Measurements from ENCODE around the gene CIB4. TPM values are rescaled to one million over a fixed set of nuclear protein-coding genes. Genes with fewer than 3 reads are reported as not detected.

The CIB4 gene
- total RNA-seq, 2 experiments from 2014 or later: not detected

DNA sequence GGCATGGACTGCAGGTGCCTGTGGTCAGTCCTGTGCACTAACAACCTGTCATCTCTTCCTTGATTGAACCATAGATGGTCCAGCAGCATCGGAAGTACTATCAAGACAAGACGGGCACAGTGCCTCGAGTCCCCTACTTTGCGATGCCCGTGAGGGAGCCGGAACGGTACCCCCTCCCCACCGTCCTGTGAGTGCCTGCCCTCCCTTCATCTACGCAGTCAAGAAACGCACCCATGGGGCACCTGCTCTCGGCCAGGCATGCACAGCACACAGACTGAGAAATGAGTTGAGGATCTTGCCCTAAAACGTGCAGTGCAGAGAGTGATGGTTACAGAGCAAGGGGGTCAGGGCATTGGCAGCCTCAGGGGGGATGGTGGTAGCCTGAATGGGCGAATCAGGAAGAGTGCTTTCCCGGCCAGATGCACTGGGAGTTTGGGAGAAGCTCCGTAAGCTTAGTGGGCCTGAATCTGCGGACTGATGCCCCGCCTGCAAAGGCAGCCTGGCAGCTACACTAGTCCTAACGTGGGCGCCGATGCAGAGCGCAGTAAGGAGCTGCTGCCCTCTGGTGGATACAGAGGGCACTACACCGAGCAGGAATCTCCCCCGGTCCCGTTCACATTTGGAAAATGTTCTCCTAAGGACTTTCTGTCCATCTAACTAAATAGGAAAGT lies 63.6 kb downstream of the CIB4 start:
- peaks cover 11% of the 10 kb centered on the region for H3K27me3 Mint-ChIP-seq
- H3K9me3 Mint-ChIP-seq: no peaks in the 10 kb centered on the region

DNA sequence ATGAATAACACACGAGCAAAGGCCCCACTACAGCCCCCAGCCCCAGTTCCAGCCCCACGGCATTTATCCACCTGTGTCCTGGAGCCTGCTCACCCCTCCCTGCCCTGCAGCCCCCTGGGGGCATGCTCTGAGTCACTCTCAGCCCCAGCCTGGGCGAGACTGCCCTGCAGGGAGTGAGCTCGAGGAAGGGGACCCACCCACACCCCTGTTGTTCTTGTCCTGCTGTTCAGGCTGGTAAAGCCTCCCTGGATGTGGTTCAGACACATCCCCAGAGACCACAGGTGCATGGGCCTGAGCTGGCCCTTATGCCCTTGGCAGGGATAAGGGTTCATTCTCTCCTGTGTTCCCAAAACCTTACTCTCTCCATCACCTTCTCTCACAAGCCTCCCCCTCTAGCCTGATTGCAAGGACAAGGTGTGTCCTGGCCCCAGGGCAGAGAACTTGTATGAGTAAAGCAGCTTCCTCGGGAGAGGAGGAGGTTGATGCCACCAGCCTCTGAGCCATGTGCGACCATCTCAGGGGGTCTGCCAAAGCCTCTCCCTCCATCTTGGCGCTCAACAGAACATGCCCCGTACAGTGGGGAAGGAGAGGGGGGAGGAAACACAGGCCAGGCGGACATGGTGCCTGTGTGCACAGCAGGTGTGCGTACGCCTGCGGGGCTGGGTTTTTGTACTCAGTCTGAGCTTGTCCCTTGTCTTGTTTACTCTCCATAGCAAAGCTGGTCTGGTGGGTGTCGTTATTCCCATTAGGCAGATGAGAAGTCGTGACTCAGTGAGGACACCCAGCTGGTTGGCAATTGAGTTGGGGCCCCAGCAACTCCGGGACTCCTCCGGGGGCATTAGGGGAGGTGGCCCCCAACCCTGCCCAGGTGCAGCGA lies 64.4 kb downstream of the CIB4 start:
- no peak for DNase-seq
- Mint-ChIP-seq H3K27me3 (peaks cover 14% of the 10 kb centered on the region), H3K36me3 (ENCODE audit: low read depth) (no peaks in the 10 kb centered on the region), H3K4me3 (no peak overlapping the region), H3K9me3 (no peaks in the 10 kb centered on the region), H3K4me1 (peaks cover 2% of the 10 kb centered on the region), H3K27ac (no peak overlapping the region)
- ChIA-PET POLR2A (no interaction called here), CTCF (interaction anchor here (0.7 to 2.5 kb wide), 8 partner anchors 9 to 163 kb away, joined by 3 to 14 read pairs (median 6); no protein-coding TSS in a partner anchor)

More for the DNA sequence above, 63.6 kb downstream of the CIB4 start:
- Mint-ChIP-seq H3K36me3 (ENCODE audit: low read depth) (no peaks in the 10 kb centered on the region), H3K4me1 (peaks cover 2% of the 10 kb centered on the region), H3K27ac (no peak overlapping the region), H3K4me3 (no peak overlapping the region)
- DNase-seq: peak; percentile 70
- CTCF ChIA-PET: interaction anchor here (0.6 to 2.5 kb wide), 19 partner anchors 8 to 633 kb away, joined by 3 to 14 read pairs (median 4); a partner anchor contains a TSS
- POLR2A ChIA-PET: no interaction called here

DNA sequence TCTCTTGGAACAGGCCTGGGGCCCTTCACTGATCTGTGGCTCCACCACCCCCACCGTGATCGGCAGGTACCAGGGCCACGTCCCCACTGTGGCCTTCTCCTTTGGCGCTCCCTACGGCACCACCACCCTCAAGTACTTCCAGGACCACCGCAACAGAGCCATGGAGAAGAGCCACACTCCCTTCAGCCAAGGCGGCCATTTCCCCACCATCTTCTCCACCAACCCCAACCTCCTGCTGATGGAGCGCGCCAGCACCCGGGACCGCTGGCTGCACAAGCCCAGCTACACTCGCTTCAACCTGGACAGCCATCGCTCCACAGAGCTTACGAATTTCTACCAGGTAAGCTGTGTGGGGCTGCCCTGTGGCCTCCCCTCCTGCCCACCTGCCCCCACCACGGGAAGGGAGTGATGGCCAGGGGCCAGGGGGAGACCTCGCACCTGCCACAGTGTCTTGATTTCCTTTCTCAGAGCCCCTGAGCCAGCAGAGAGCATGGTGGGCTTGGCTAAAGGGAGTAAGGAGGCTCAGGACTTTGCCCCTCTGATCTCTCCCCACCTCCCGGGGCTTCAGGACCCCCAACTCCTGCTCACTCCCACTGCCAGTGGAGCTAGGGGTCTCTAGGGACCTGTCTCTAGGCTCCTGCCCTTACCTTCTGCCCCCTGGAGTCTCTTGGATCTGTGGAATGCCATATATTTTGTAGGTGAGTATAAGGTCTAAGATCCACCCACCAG lies 65.2 kb downstream of the CIB4 start:
- Mint-ChIP-seq H3K9me3 (no peaks in the 10 kb centered on the region), H3K27ac (no peak overlapping the region), H3K4me1 (peaks cover 2% of the 10 kb centered on the region), H3K27me3 (peaks cover 16% of the 10 kb centered on the region), H3K36me3 (ENCODE audit: low read depth) (no peaks in the 10 kb centered on the region), H3K4me3 (no peak overlapping the region)
- ChIA-PET POLR2A (no interaction called here), CTCF (interaction anchor here (1.2 to 2.5 kb wide), 3 partner anchors 10 to 21 kb away, joined by 4 to 9 read pairs (median 6); no protein-coding TSS in a partner anchor)
- no peak for DNase-seq

DNA sequence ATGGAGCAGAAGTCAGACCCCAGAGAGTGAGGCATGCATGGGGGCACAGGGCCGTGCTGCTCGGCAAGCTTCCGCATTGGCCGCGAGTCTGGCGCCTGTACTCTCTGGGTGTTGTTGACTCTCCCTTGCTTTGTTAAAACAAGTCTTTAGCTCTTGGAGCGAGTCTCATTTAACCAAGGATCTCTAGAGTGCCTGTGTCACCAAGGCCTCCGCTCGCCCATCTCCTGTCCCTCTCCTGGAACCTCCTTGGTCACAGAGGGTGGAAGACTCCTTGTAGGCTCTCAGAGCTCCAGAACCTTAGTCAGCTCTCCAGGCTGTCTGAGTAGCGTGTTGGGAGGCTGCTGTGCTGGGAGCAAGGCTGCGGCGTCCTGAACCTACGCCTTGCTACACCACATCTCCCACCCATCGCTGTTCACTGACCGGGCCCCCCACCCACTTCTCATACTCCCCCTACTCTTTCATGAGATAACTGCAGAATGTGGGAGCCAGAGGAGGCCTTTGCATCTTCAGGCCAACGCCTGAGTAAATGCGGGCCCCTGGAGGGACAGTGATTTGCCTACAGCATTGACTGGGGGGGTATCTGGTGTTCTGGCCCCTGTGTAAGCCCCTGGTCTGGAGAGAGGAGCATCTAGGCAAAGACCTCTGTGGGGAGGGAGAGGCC lies 66.1 kb downstream of the CIB4 start:
- POLR2A ChIA-PET: no interaction called here
- H3K9me3 Mint-ChIP-seq: no peaks in the 10 kb centered on the region
- no peak for DNase-seq
- no peak overlapping the region for H3K27ac Mint-ChIP-seq
- peaks cover 16% of the 10 kb centered on the region for H3K27me3 Mint-ChIP-seq
- peaks cover 2% of the 10 kb centered on the region for H3K4me1 Mint-ChIP-seq
- CTCF ChIA-PET: interaction anchor here (1.2 kb wide), 1 partner anchor 20 kb away, joined by 4 read pairs; no protein-coding TSS in a partner anchor
- no peak overlapping the region for H3K4me3 Mint-ChIP-seq
- no peaks in the 10 kb centered on the region for H3K36me3 Mint-ChIP-seq (ENCODE audit: low read depth)

GRCh38 chr2:26574066-26574899 lies 66.9 kb downstream of the CIB4 start:
- DNase-seq: no peak
- Mint-ChIP-seq H3K27me3 (peaks cover 16% of the 10 kb centered on the region), H3K27ac (no peak overlapping the region), H3K36me3 (ENCODE audit: low read depth) (no peaks in the 10 kb centered on the region), H3K4me1 (peaks cover 2% of the 10 kb centered on the region), H3K4me3 (no peak overlapping the region), H3K9me3 (no peaks in the 10 kb centered on the region)
- CTCF ChIA-PET: interaction anchor here (0.7 to 1.2 kb wide), 2 partner anchors 19 kb away, joined by 4 read pairs; no protein-coding TSS in a partner anchor
- POLR2A ChIA-PET: no interaction called here

DNA sequence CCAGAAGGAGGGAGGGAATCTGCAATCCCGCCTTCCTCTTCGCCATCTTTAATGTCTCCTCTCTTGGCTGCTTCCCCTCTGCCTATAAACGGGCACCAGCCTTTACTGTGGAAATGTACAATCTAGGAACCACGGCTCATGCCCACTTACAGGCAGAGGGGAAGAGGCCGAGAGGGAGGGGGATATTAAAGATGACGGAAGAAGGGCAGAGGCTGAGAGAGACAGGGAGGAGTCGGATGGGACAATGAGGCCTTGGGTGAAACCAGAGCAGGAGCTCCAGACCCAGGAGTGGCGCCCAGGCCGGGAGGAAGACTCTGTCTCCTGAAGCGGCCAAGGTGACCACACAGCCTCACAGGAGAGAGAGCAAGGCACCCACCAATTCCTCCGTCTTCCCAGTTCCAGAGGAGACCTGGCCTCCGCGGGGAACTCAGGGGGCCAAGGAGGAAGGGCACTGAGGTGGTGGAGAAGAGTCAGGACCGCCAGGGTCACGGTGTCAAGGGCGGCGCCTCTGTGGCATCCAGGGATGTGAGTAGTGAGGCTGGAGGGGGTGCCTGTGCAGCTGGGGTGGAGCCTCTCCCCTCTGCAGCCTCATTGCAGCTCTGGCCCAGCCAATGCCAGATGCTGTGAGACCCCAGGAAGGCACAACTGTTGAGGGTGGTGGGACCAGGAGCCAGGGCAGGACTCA lies 67.8 kb downstream of the CIB4 start:
- CTCF ChIA-PET: interaction anchor here (0.7 kb wide), 1 partner anchor 20 kb away, joined by 4 read pairs; no protein-coding TSS in a partner anchor

DNA sequence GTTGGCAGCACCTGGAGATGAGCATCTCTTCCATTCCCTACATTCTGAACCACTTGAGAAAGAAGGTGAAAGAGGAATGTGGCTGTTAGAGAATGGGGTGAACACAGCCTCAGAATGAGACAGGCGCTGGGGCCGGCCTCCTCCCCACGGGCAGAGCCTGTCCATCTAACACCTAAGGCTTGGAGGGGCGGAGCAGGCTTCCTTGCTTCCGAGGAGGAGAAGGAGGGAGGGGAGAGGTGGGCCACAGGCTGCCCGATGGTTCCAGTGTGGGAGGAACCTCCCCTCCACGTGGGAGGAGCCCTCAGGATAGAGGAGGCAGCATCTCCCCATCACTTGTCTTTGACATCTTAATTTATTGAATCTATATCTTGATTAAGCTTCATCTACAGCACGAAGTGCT lies 68.6 kb downstream of the CIB4 start:
- ChIA-PET POLR2A (interaction anchor here (0.6 kb wide), 1 partner anchor 934 kb away, joined by 5 read pairs; no protein-coding TSS in a partner anchor), CTCF (no interaction called here)
- Mint-ChIP-seq H3K4me1 (peaks cover 1% of the 10 kb centered on the region), H3K27me3 (peaks cover 11% of the 10 kb centered on the region), H3K9me3 (no peaks in the 10 kb centered on the region), H3K36me3 (ENCODE audit: low read depth) (no peaks in the 10 kb centered on the region), H3K27ac (no peak overlapping the region), H3K4me3 (no peak overlapping the region)
- DNase-seq: no peak

More for the DNA sequence above, 67.8 kb downstream of the CIB4 start:
- Mint-ChIP-seq H3K36me3 (ENCODE audit: low read depth) (no peaks in the 10 kb centered on the region), H3K4me1 (peaks cover 2% of the 10 kb centered on the region), H3K9me3 (no peaks in the 10 kb centered on the region), H3K27me3 (peaks cover 13% of the 10 kb centered on the region), H3K27ac (no peak overlapping the region), H3K4me3 (no peak overlapping the region)
- DNase-seq: no peak
- POLR2A ChIA-PET: no interaction called here

DNA sequence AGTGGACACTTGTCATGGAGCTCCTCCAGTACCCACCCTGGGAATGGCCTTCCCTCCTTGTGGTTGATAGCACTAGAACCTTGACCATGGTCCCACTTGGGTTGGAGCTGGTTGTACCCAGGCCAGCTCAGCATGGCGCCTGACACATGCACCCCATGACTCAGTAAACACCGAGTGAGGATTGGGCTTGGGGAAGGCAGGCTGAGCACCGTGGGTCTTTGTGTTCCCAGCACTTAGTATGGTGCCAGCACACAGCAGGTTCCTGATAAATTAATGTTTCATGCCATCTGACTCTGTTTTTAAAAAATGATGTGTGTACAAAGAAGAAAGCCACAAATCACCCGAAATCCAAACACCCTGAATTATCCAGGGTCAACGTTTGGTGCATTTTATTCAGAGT lies 69.8 kb downstream of the CIB4 start:
- Mint-ChIP-seq H3K4me1 (no peaks in the 10 kb centered on the region), H3K36me3 (ENCODE audit: low read depth) (no peaks in the 10 kb centered on the region), H3K4me3 (no peak overlapping the region), H3K27me3 (peaks cover 11% of the 10 kb centered on the region), H3K27ac (no peak overlapping the region), H3K9me3 (no peaks in the 10 kb centered on the region)
- POLR2A ChIA-PET: no interaction called here
- CTCF ChIA-PET: no interaction called here
- no peak for DNase-seq

DNA sequence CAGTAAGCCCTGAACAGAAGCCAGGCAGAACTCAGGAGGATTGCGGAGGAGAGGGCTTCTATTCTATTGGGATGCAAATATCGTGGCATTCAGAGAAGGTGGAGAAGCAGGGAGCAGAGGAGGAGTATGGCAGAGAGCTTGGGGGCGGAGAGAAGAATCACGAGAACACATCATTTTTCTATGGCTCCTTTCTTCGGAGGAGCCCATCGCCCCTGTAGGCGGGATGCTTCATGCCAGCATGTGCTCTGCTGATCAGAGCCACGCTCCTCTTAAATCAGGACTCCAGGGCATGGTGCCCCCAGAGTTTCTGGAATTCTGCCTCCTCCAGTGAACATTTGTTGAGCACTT lies 71.1 kb downstream of the CIB4 start:
- CTCF ChIA-PET: no interaction called here
- H3K27me3 Mint-ChIP-seq: peaks cover 20% of the 10 kb centered on the region

DNA sequence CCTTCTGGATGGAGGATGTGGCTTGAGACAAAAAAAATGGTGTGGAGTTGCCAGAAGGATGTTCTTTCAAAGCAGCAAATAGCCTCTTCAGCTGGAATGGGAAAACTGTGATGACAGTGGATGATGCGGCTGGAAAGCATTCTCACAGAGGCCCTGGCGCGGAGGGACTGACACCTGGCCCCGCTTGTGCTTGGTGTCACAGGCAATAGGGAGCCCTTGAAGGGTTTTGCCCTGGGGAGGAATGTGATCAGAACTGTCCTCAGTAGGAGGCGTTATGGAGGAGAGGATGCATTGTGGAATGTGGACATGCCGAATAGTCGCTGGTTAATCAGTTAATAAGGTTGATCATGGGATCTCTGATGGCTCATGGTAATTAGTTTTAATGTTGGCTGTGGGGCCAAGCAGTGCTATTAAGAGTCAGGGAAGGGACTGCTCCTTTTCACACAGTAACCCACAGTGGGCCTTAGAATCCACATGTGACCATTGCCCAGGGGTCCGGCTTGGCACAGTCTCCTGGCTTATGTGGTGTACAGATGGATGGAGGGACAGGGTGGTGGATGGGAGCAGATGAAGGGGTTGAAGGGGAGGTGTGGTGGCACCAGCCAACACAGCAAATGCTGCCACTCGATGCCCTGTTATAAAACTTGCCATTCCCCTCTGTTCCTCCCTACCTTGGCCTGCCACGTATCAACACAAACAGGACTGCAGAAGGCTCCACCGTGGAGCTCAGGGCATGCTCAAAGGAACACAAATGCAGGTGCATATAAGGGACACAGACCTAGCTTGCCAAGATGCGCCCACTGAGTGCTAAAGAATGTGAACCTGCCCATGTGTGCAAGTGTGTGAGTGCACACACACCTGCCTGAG lies 71.7 kb downstream of the CIB4 start:
- peaks cover 25% of the 10 kb centered on the region for H3K27me3 Mint-ChIP-seq
- no peaks in the 10 kb centered on the region for H3K4me1 Mint-ChIP-seq
- H3K27ac Mint-ChIP-seq: no peak overlapping the region
- CTCF ChIA-PET: no interaction called here
- H3K36me3 Mint-ChIP-seq (ENCODE audit: low read depth): no peaks in the 10 kb centered on the region
- no peaks in the 10 kb centered on the region for H3K9me3 Mint-ChIP-seq
- H3K4me3 Mint-ChIP-seq: no peak overlapping the region
- POLR2A ChIA-PET: no interaction called here
- no peak for DNase-seq

More for the DNA sequence above, 71.1 kb downstream of the CIB4 start:
- Mint-ChIP-seq H3K27ac (no peak overlapping the region), H3K36me3 (ENCODE audit: low read depth) (no peaks in the 10 kb centered on the region), H3K4me1 (no peaks in the 10 kb centered on the region), H3K9me3 (no peaks in the 10 kb centered on the region), H3K4me3 (no peak overlapping the region)
- DNase-seq: no peak
- POLR2A ChIA-PET: no interaction called here

Measured in activated CD4-positive, alpha-beta T cell treated with anti-CD3 and anti-CD28 coated beads, Interleukin-2, amount 10 ng/mL, durations not matched to agents 7 days and 5 days (primary cell).